Dermis microvascular lymphatic vessel endothelial cell (primary cell): ENCODE results near the gene NECTIN1. TPM values are rescaled to one million over a fixed set of nuclear protein-coding genes. Genes with fewer than 3 reads are reported as not detected.

Experiments
- DNase-seq, 2 donors: peaks; one replicate each; pipeline versions ENCODE4 v3.0.0 to v3.0.0-alpha.2; 2010; ENCODE audit warnings: low read depth in 2 of 2
- total RNA-seq: library from RNA; depleted of rRNA; stranded (reverse); fragments of >200 nt; gene quantifications from 2 replicates; pipeline ENCODE4 v1.2.1, GENCODE V29; 2014

Gene NECTIN1
- total RNA-seq, 1 donor from 2014 or later, result 5.4 TPM

GRCh38 chr11:119673759-119674336 lies 55.2 kb downstream of the NECTIN1 start:
- no peak for DNase-seq

- no peak for DNase-seq
Observed at GRCh38 chr11:119673052-119673758, 55.8 kb downstream of the NECTIN1 start.

- no peak for DNase-seq
Observed at GRCh38 chr11:119672597-119672996, 56.4 kb downstream of the NECTIN1 start.

GRCh38 chr11:119671561-119672015 lies 57.4 kb downstream of the NECTIN1 start:
- peak in 1 of 2 donors; percentile 11 for DNase-seq

GRCh38 chr11:119671051-119671450 lies 57.9 kb downstream of the NECTIN1 start:
- DNase-seq, result peak; percentile 43 to 58

- no peak for DNase-seq
Observed at GRCh38 chr11:119669487-119669886, 59.5 kb downstream of the NECTIN1 start.

- DNase-seq, result no peak
Observed at GRCh38 chr11:119668676-119669075, 60.3 kb downstream of the NECTIN1 start.

- DNase-seq, result peak in 1 of 2 donors; percentile 62
Observed at GRCh38 chr11:119666463-119667131, 62.4 kb downstream of the NECTIN1 start.

- no peak for DNase-seq
Observed at GRCh38 chr11:119666061-119666460, 62.9 kb downstream of the NECTIN1 start.

GRCh38 chr11:119664701-119665420 lies 64.1 kb downstream of the NECTIN1 start:
- DNase-seq, result no peak

GRCh38 chr11:119664063-119664572 lies 64.9 kb downstream of the NECTIN1 start:
- DNase-seq, result no peak

GRCh38 chr11:119663279-119663678 lies 65.7 kb downstream of the NECTIN1 start:
- DNase-seq, result no peak

GRCh38 chr11:119661226-119661625 lies 67.8 kb downstream of the NECTIN1 start:
- no peak for DNase-seq

GRCh38 chr11:119659971-119660723 lies 68.9 kb downstream of the NECTIN1 start:
- no peak for DNase-seq

- DNase-seq, result no peak
Observed at GRCh38 chr11:119652907-119653659, 75.9 kb downstream of the NECTIN1 start.

GRCh38 chr11:119651802-119652584 lies 77.0 kb downstream of the NECTIN1 start:
- peak in 1 of 2 donors; percentile 30 for DNase-seq

- DNase-seq, result no peak
Observed at GRCh38 chr11:119650251-119650650, 78.7 kb downstream of the NECTIN1 start.

GRCh38 chr11:119647254-119647653 lies 81.7 kb downstream of the NECTIN1 start:
- DNase-seq, result no peak

GRCh38 chr11:119645018-119645417 lies 84.0 kb downstream of the NECTIN1 start:
- DNase-seq, result no peak
